NOMO-1 treated with dmso at 0.1 percent for 144 hours (cell line): ENCODE data around the gene SSTR5.

Experiments used
- DNase-seq: peaks from one replicate; lab custom pipeline; 2025; ENCODE audit not compliant: unreplicated experiment; lab: John Stamatoyannopoulos, UW

Gene SSTR5

GRCh38 chr16:1054660-1055556 is 17.6 kb upstream of the SSTR5 start:
- DNase-seq: no peak

DNA sequence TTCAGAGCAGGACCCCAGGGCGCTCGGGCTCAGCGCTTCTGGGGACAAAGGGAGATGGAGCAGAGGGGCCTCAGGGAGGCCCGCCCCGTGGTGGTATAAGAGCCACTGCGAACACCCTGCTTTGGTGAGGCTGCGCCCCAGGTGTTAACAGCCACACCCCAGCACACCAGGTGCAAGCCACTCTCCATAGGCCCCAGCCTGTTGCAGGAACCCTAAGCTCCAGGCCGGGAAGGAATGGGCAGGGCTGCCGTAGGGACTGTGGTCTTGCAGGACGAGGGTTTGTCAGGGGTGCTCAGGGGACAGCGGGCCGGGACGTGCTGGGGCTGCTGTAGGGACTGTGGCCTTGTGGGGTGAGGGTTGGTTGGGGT is 17.0 kb upstream of the SSTR5 start:
- no peak for DNase-seq

DNA sequence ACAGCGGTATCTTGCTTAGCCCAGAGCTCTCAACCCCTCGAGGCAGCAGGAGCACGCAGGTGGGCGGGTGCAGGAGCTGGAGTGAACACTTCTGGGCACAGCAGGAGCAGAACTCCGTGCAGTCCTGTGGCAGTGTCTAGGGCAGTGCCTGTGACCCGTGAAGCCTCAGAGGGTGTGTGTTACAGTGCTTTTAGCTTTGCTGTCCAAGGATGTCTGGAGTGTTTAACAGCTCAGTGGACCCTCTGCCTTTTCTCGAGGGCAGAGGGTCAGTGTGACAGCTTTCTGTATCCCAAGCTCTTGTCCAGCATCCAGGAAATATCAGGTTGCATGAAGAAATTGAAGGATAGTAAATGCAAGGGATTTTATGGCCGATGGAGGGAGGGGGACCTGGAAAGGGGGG is 16.4 kb upstream of the SSTR5 start:
- DNase-seq: no peak

GRCh38 chr16:1057252-1057932 is 15.2 kb upstream of the SSTR5 start:
- DNase-seq: no peak

DNA sequence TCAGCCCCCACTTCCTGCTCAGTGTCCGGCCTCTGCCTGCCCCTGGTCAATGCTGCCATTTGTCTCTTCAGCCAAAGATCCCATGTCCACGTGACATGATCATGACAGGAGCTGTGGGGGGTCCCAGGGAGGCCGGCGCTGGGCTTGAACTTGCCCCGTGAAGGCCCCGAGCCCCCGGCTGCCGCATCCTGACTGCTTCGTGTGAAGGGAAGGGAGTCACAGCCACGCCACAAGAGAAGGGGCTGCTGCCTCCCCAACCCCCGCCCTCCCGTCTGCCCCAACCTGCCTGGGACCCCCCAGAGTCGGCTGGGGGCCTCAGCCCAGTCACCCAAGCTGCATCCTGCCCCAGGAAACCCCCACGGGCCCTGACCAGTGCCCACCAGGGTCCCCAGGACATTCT is 14.3 kb upstream of the SSTR5 start:
- no peak for DNase-seq

DNA sequence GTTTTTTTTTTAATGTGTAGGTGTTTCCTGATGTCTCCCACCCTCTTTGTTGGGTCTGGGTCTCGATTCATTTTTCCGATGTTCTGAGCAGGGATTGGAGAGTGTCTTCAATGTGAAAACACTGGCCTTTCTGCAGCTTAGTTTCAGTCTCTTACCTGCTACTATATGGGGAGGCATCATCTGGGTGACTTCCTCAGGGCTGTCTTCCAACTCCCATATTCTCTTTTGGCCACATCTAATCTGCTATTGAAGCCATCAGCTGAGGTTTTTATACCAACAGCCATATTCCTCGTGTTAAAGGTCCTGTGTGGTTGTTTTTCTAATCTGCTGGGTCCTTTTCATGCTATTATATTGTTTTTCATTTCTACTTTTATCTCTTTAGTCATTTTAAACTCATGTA is 13.2 kb upstream of the SSTR5 start:
- no peak for DNase-seq

GRCh38 chr16:1060416-1061340 is 11.9 kb upstream of the SSTR5 start:
- no peak for DNase-seq

DNA sequence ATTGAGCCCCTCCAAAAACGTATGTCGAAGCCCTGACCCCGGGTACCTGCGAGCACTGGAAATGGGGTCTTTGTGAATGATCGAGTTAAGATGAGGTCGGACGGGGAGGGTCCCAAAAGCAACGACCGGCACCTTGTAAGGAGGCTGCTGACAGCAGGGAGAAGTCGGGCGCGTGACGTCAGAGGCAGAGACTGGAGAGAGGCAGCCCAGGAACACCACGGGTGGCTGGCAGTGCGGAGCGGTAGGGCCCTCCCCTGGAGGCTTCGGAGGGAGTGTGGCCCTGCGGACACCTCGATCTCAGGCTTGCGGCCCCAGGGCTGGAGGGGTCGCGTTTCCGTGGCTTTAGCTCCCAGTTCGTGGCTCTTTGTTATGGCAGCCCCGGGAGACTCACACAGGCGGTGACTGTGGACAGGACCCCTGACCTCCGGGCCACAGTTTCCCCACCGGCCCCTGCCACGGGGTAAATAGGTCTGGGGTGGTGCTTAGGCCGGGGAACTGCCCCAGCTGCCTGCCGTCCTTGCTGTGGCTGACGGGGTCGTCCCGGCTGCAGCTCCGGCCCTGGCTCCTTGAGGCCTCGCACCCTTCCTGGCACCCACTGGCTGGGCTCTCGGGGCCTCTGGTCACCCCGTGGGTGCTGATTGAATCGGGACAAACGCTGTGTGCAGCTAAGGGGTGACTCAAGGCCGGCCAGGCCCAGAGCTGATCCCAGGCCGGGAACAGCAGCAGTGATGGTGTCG is 10.6 kb upstream of the SSTR5 start:
- DNase-seq: no peak

DNA sequence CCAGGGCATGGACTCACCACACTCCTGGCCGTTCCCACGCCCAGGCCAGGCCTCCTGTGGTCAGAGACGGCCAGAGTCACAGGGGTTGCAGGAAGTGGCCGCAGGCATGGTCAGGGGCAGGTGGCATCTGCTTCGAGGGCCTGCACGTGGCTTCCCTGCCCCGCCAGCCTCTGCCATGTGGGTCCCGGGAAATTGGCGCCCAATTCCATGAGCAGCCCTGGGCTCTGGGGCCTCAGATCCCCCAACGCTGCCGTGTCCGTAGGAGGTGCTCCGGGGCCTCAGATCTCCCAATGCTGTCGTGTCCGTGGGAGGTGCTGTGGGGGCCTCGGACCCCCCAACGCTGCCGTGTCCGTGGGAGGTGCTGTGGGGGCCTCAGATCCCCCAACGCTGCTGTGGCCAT is 9.7 kb upstream of the SSTR5 start:
- no peak for DNase-seq

- no peak for DNase-seq
Observed at GRCh38 chr16:1063728-1064127, 8.8 kb upstream of the SSTR5 start.

GRCh38 chr16:1065469-1066128 is 6.9 kb upstream of the SSTR5 start:
- DNase-seq: no peak

DNA sequence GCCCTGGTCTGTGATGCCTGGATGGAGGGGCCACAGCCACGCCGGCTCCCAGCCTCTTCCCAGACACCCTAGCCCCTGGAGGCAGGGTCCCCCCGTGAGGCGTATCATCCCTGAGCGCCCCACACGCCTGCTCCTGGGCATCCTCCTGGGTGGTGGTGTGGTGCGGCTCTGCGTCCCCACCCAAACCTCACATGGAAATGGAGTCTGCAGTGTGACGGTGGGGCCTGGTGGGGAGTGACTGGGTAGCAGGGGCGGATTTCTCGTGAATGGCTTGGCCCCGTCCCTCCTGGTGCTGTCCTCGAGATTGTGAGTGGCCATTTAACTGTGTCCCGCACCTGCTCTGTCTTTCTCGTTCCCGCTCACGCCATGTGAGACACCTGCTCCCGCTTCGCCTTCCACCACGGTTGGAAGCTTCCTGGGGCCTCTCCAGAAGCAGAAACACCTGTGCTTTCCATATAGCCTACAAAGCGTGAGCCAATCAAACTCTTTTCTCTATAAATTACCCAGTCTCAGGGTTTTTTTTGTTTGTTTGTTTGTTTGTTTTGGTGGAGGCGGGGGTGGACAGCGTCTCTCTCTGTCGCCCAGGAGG is 5.9 kb upstream of the SSTR5 start:
- DNase-seq: no peak

GRCh38 chr16:1067629-1068028 is 4.9 kb upstream of the SSTR5 start:
- no peak for DNase-seq

GRCh38 chr16:1068451-1068850 is 4.1 kb upstream of the SSTR5 start:
- no peak for DNase-seq

- DNase-seq: no peak
Observed at GRCh38 chr16:1069154-1069553, 3.4 kb upstream of the SSTR5 start.

GRCh38 chr16:1070084-1070863 is 2.3 kb upstream of the SSTR5 start:
- no peak for DNase-seq

GRCh38 chr16:1070864-1071408 is 1.6 kb upstream of the SSTR5 start:
- no peak for DNase-seq

DNA sequence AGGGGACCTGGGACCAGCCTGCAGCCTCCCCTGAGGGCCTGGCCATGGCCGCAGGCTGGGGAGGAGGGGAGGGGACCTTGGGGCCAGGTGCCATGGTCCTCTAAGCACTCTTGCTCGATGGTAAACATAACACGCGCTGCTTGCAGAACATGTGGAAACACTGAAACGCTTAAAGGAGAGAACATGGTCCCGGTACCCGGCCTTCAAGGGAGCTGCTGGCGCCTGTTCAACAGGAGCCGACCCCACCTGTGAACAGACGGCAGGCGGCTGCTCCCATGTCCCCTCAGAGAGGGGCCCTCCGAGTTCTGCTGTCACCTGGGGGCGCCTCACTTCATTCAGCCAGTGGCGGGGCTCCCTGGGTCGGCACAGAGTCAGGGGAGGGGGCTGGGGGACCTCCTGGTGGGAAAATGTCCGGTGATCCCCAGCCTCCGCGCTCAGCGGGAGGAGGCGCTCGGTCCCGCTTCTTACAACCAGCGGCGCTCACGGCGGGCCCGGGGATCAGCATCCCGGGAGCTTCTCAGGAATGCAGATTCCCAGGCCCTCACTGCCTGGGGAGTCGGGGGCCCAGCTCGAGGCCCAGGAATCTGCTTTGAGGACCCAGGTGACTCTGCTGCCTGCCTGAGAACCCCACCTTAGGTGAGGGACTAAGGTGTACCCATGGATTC is 854 bp upstream of the SSTR5 start:
- no peak for DNase-seq

GRCh38 chr16:1073262-1073558 is 663 bp downstream of the SSTR5 start:
- no peak for DNase-seq
